Stimulated activated CD8-positive, alpha-beta memory T cell treated with anti-CD3 and anti-CD28 coated beads, Interleukin-12 subunit alpha, Interleukin-12 subunit beta, amount 100 ng/mL, for 24 hours (primary cell): ENCODE data around the gene CCDC12.

Experiments used
- DNase-seq: peaks from one replicate; pipeline ENCODE4 v3.0.0-alpha.2; 2020; ENCODE audit errors: extremely low read depth

Gene CCDC12

DNA sequence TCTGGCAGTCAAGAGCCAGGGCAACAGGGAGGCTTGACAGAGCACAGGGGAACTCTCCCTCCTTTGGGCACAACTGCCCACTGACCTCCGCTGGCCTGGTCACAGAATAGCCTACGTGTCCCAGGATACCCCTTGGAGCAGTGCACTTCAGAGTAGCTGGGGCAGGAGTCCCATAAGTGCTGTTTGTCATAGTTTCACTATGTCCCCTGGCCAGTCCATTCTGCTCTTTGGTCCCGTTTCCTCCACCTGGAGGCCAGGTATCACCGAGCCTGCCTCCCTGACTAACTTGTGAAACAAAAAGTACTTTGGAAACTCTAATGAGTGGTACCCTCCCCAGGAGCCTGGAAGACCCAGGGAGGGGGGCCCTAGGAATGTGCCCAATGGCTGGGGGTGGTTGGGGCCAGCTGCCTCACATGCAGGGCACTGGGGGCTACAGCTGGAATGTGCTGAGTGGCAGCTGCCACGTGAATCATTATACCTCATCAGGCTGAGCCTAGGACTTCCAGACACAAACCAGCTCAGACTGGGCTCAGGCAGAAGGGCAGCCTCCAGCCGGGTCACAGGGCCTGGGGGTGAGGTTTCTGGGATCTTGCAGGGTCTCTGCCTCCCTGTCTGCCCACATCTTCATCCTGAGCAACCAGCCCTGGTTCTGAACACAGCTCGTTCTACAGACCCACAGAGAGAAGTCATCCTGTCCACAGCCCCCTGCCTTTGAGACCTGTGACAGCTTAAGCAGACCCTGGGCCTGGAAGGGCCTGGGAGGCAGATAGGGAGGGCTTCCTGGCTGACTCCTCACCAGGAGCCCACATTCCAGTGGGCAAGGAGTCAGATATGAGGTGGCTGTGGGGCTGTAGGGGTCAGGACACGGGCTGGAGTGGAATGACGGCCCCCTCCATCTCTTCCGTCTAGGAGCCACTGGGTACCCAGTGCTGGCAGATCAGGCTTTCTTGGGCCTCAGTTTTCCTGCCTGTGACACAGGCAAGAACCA, 99.9 kb downstream of the CCDC12 start:
- DNase-seq = no peak

DNA sequence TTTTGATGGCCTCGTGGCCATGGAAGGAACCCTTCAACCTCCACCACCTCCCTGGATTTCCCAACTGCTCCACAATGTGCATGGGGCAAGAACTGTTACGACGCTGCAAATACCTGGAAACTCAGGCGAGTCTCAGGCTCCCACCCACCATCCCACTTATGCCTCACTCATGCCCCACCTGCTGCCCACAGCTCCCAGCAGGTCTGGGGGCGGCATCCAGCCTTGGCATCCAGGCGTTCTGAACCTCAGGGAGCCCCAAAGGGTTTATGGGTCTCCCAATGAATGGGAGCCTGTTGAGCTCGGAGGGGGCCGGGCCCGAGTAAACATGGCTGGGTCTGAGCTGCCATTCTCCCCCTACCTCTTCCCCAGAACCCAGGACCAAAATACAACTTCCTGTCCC, 101.0 kb downstream of the CCDC12 start:
- DNase-seq = no peak

DNA sequence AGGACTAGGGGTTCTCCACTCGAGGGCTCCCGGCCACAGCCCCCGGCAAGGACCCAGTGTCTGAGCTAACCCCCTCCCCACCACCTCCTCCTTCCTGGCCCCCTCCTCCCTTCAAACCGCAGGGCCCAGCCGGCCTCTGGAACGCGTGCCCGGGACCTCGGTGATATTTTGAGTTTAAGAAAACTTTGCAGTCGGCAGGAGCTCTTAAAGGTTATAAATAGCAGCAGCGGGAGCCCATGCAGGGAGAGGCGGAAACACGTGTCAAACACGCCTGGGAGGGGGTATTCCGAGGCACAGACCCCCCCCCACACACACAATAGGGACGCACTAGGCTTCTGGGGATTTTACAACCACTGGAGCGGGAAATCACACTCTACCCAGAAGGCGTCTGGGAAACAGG, 102.1 kb downstream of the CCDC12 start:
- DNase-seq = no peak

DNA sequence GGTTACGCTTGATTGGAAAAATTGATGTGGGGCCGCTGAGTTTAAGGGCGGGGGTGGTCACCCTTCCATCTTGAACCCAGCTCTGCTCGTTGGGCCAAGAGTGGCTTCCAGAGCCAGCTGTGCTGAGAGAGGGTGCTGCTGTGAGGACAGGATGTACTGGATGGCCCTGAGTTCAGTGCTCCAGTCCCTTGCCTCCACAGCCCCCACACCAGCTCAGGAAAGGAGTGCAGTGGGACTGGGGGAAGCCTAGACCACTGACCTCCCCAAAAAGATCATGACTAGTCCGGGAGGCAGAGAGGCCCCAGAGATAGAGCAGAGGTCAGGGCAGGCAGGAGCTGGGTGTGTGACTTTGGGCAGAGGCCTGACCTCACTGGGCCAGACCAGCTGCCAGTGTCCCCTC, 103.0 kb downstream of the CCDC12 start:
- no peak for DNase-seq
